Fibroblast of lung (primary cell): ENCODE data around the gene SORCS2. TPM values are rescaled to one million over a fixed set of nuclear protein-coding genes. Genes with fewer than 3 reads are reported as not detected.

Experiments
- DNase-seq, 2 donors: peaks; one replicate each; pipeline versions ENCODE4 v3.0.0 to v3.0.0-alpha.2; 2010; ENCODE audit warnings: low read depth in 2 of 2
- H2AFZ ChIP-seq: 2 replicates; pipeline ENCODE4 v1.5.1; 2012; ENCODE audit warnings: low read length, control low read depth, inconsistent platforms
- H3K27ac ChIP-seq: 2 replicates; pipeline ENCODE4 v1.5.1; 2011; ENCODE audit warnings: low read length, control low read depth; ENCODE audit not compliant: insufficient read depth
- H3K27me3 ChIP-seq: 2 replicates; pipeline ENCODE4 v1.5.1; 2011; ENCODE audit warnings: mild to moderate bottlenecking, low read length; ENCODE audit not compliant: control insufficient read depth, insufficient read depth
- H3K36me3 ChIP-seq: 2 replicates; pipeline ENCODE4 v1.5.1; 2011; ENCODE audit warnings: low read length; ENCODE audit not compliant: control insufficient read depth, insufficient read depth
- H3K4me1 ChIP-seq: 2 replicates; pipeline ENCODE4 v1.5.1; 2011; ENCODE audit warnings: low read length; ENCODE audit not compliant: control insufficient read depth, insufficient read depth; ENCODE audit errors: extremely low read depth
- H3K4me2 ChIP-seq: 2 replicates; pipeline ENCODE4 v1.5.1; 2011; ENCODE audit warnings: low read length, control low read depth; ENCODE audit not compliant: insufficient read depth; ENCODE audit errors: extremely low read depth
- H3K4me3 ChIP-seq, 4 experiments: fragments of 200-600 bp in 1 of 4; sonication (generic) in 1 of 4; replicated peaks in 1 of 4; 2 replicates each; pipeline ENCODE4 v1.5.1; 2011 to 2016; ENCODE audit warnings: low read length in 4 of 4, low read depth in 3 of 4, mild to moderate bottlenecking in 3 of 4, control low read depth in 2 of 4, inconsistent platforms in 1 of 4, mixed read lengths in 1 of 4; ENCODE audit not compliant: insufficient read depth in 1 of 4; ENCODE audit errors: control extremely low read depth in 1 of 4
- H3K79me2 ChIP-seq: 2 replicates; pipeline ENCODE4 v1.5.1; 2012; ENCODE audit warnings: mild to moderate bottlenecking, low read length, inconsistent platforms; ENCODE audit not compliant: control insufficient read depth, insufficient read depth
- H3K9ac ChIP-seq: 2 replicates; pipeline ENCODE4 v1.5.1; 2011; ENCODE audit warnings: mild to moderate bottlenecking, low read length, control low read depth; ENCODE audit not compliant: insufficient read depth
- H3K9me3 ChIP-seq: 2 replicates; pipeline ENCODE4 v1.5.1; 2012; ENCODE audit warnings: low read depth, low read length; ENCODE audit not compliant: control insufficient read depth, insufficient read depth
- H4K20me1 ChIP-seq: 2 replicates; pipeline ENCODE4 v1.5.1; 2011; ENCODE audit warnings: low read length; ENCODE audit not compliant: control insufficient read depth, insufficient read depth; ENCODE audit errors: extremely low read depth
- CTCF ChIP-seq, 2 donors: IDR thresholded peaks in 1 of 2; conservative IDR thresholded peaks in 1 of 2; 1 replicate in 1 of 2; 2 replicates in 1 of 2; pipeline ENCODE4 v1.5.1; 2011 to 2012; ENCODE audit warnings: low read length in 2 of 2, control low read depth in 1 of 2, inconsistent platforms in 1 of 2, low read depth in 1 of 2, mild to moderate bottlenecking in 1 of 2
- EZH2 ChIP-seq: IDR thresholded peaks from 2 replicates; pipeline ENCODE4 v1.5.1; 2012; ENCODE audit warnings: low read length, control low read depth, mild to moderate bottlenecking; ENCODE audit errors: missing control alignments
- polyA plus RNA-seq, 2 donors: library from polyadenylated mRNA; depleted of rRNA in 1 of 2; stranded (reverse) in 1 of 2; unstranded in 1 of 2; fragments of >200 nt; gene quantifications; 2 replicates each; pipeline ENCODE4 v1.2.1, GENCODE V29; 2011 to 2012; ENCODE audit warnings: missing spikeins in 1 of 2
- total RNA-seq: library from RNA; depleted of rRNA; stranded (reverse); fragments of >200 nt; gene quantifications from 2 replicates; pipeline ENCODE4 v1.2.1, GENCODE V29; 2014

The SORCS2 gene
- total and polyA plus RNA-seq, 2 donors (not counting 1 experiment from before 2014, with no cell fraction given): 0.17 to 0.41 TPM

DNA sequence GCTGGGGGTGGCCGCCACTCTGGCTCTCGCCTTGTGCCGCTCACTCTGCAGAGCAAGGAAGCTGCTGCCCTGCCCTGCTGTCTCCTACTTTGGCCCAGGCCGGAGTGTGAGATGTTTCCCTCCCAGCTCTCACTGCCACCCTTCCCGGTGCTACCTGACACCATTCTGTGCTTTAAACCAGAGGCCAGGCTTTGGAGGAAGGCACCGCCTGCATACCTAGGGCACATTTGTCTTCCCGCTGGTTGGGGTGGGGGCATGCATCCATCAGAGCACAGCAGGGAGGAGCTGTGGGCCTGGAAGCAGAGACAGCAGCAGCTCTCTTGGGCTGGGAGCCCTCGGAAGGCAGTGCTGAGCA lies 339.3 kb downstream of the SORCS2 start:
- no peak for TF ChIP-seq CTCF (conservative IDR thresholded peaks at IDR 0.05 in 1 of 2, IDR thresholded peaks at IDR 0.05 in 1 of 2; ENCODE audit: low read depth in 1 of 2, low read length in 2 of 2)
- TF ChIP-seq EZH2: no peak
- Histone ChIP-seq H3K9ac (no peak overlapping the region), H3K4me1 (no peaks in the 10 kb centered on the region), H2AFZ (no peak overlapping the region), H3K36me3 (no peaks in the 10 kb centered on the region), H3K79me2 (no peaks in the 10 kb centered on the region), H3K27me3 (no peaks in the 10 kb centered on the region), H3K4me3 (no peak overlapping the region), H3K4me2 (no peak overlapping the region), H3K9me3 (no peaks in the 10 kb centered on the region), H3K27ac (no peak overlapping the region), H4K20me1 (no peaks in the 10 kb centered on the region)
- DNase-seq: no peak

DNA sequence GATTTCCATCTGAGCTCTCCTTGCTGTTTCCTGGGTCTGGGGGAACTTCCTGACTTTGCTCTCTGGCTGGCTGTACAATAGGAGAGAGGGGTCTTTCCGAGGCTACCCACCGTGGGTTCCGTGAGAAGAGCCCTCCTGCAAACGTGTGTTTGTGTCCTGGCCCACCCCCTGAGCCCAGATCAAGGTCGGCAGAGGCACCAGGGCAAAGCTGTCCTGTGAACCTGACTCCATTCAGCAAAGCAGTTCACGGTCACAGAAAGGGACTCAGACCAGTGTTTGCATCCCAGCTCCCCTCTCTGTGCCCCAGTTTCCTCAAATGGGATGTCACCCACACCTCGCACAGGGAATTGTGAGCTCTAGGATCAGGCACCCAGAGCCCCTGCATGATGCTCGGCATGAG lies 339.7 kb downstream of the SORCS2 start:
- Histone ChIP-seq H3K4me3 (no peak overlapping the region), H3K4me2 (no peak overlapping the region), H3K27me3 (no peaks in the 10 kb centered on the region), H3K36me3 (no peaks in the 10 kb centered on the region), H3K9ac (no peak overlapping the region), H3K27ac (no peak overlapping the region), H3K79me2 (no peaks in the 10 kb centered on the region), H3K9me3 (no peaks in the 10 kb centered on the region), H2AFZ (no peak overlapping the region), H4K20me1 (no peaks in the 10 kb centered on the region), H3K4me1 (no peaks in the 10 kb centered on the region)
- no peak for DNase-seq
- TF ChIP-seq CTCF (conservative IDR thresholded peaks at IDR 0.05 in 1 of 2, IDR thresholded peaks at IDR 0.05 in 1 of 2; ENCODE audit: low read depth in 1 of 2, low read length in 2 of 2) (no peak), EZH2 (no peak)

- no peak overlapping the region for H2AFZ ChIP-seq
- no peaks in the 10 kb centered on the region for H4K20me1 ChIP-seq
- TF ChIP-seq EZH2: no peak
- TF ChIP-seq CTCF (conservative IDR thresholded peaks at IDR 0.05 in 1 of 2, IDR thresholded peaks at IDR 0.05 in 1 of 2; ENCODE audit: low read depth in 1 of 2, low read length in 2 of 2): no peak
- H3K4me1 ChIP-seq: no peaks in the 10 kb centered on the region
- no peak overlapping the region for H3K4me3 ChIP-seq
- H3K79me2 ChIP-seq: no peaks in the 10 kb centered on the region
- no peaks in the 10 kb centered on the region for H3K36me3 ChIP-seq
- no peaks in the 10 kb centered on the region for H3K9me3 ChIP-seq
- H3K9ac ChIP-seq: no peak overlapping the region
- no peak for DNase-seq
- H3K4me2 ChIP-seq: no peak overlapping the region
- H3K27ac ChIP-seq: no peak overlapping the region
- H3K27me3 ChIP-seq: no peaks in the 10 kb centered on the region
Measured at GRCh38 chr4:7533267-7533666, 340.9 kb downstream of the SORCS2 start.
